ENCODE results near the gene GH1.
"Not testable (repeated sequence)": the region's sequence is repeated elsewhere in the genome, so short reads cannot be mapped to it uniquely, and the experiment has no call there.

Gene GH1

DNA sequence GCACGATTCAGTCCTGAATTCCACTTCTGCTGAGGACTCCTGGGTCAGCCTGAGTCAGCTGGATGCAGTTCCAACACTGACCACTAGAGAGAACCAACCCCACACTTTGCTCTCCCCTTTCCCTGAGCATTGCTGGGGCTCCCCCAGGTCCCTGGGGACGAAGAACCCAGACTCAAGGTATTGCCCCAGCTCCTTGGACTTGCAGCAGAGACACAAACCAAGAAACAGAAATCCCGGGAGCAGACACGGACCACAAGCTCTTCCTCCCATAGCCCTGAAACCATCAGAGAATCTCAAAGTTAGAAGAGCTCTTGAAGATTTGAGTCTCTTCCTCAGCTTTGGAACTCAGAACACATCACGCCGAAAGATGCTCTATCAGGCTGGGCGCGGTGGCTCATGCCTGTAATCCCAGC, 678 bp upstream of the GH1 start:
- DNase-seq (ENCODE audit: low spot score), result peak; percentile 79
- TF ChIP-seq, protein P1, sequence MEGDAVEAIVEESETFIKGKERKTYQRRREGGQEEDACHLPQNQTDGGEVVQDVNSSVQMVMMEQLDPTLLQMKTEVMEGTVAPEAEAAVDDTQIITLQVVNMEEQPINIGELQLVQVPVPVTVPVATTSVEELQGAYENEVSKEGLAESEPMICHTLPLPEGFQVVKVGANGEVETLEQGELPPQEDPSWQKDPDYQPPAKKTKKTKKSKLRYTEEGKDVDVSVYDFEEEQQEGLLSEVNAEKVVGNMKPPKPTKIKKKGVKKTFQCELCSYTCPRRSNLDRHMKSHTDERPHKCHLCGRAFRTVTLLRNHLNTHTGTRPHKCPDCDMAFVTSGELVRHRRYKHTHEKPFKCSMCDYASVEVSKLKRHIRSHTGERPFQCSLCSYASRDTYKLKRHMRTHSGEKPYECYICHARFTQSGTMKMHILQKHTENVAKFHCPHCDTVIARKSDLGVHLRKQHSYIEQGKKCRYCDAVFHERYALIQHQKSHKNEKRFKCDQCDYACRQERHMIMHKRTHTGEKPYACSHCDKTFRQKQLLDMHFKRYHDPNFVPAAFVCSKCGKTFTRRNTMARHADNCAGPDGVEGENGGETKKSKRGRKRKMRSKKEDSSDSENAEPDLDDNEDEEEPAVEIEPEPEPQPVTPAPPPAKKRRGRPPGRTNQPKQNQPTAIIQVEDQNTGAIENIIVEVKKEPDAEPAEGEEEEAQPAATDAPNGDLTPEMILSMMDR (IDR thresholded peaks at IDR 0.05; ENCODE audit: extremely low read depth, missing control alignments), result peak; percentile 92

DNA sequence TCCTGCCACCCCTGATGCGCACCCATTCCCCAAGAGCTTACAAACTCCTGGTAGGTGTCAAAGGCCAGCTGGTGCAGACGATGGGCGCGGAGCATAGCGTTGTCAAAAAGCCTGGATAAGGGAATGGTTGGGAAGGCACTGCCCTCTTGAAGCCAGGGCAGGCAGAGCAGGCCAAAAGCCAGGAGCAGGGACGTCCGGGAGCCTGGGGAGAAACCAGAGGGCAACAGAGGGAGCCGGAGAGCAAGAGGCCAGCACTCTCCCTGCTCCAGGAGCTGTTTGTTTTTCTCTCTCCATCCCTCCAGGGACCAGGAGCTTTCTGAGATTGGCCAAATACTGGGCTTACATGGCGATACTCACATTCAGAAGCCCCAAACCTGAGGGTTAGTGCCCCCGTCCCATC, 334 bp downstream of the GH1 start:
- no peak for DNase-seq (ENCODE audit: low spot score)
- TF ChIP-seq, protein P1 (IDR thresholded peaks at IDR 0.05; ENCODE audit: extremely low read depth, missing control alignments), result no peak

DNA sequence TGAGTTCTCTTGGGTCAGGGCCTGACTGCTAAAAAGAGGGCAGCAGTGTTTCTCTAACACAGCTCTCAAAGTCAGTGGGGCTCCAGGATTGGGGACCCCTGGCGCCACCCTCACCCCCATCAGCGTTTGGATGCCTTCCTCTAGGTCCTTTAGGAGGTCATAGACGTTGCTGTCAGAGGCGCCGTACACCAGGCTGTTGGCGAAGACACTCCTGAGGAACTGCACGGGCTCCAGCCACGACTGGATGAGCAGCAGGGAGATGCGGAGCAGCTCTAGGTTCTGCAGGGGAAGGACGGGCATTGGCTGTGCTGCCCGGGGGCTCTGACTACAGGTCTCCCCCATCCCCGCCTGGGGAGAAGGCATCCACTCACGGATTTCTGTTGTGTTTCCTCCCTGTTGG, 993 bp downstream of the GH1 start:
- TF ChIP-seq, protein P1 (IDR thresholded peaks at IDR 0.05; ENCODE audit: extremely low read depth, missing control alignments), result no peak
- DNase-seq (ENCODE audit: low spot score), result no peak

DNA sequence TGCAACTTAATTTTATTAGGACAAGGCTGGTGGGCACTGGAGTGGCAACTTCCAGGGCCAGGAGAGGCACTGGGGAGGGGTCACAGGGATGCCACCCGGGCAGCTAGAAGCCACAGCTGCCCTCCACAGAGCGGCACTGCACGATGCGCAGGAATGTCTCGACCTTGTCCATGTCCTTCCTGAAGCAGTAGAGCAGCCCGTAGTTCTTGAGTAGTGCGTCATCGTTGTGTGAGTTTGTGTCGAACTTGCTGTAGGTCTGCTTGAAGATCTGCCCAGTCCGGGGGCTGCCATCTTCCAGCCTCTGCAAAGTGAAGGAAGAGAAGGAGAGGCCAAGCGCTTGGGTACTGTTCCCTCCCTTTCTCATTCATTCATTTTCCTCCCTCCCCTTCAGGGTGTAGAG, 1.4 kb downstream of the GH1 start:
- not testable (repeated sequence) for DNase-seq (ENCODE audit: low spot score)

DNA sequence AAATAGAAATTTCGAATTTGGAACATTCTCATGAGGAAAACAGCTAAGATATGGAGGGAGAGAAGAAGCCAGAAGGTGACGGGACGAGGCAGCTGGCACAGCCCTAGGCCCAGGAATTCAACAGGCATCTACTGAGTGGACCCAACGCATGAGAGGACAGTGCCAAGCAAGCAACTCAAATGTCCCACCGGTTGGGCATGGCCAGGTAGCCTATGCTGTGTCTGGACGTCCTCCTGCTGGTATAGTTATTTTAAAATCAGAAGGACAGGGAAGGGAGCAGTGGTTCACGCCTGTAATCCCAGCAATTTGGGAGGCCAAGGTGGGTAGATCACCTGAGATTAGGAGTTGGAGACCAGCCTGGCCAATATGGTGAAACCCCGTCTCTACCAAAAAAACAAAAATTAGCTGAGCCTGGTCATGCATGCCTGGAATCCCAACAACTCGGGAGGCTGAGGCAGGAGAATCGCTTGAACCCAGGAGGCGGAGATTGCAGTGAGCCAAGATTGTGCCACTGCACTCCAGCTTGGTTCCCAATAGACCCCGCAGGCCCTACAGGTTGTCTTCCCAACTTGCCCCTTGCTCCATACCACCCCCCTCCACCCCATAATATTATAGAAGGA, 2.0 kb downstream of the GH1 start:
- TF ChIP-seq, protein P1 (IDR thresholded peaks at IDR 0.05; ENCODE audit: extremely low read depth, missing control alignments), result no peak

DNA sequence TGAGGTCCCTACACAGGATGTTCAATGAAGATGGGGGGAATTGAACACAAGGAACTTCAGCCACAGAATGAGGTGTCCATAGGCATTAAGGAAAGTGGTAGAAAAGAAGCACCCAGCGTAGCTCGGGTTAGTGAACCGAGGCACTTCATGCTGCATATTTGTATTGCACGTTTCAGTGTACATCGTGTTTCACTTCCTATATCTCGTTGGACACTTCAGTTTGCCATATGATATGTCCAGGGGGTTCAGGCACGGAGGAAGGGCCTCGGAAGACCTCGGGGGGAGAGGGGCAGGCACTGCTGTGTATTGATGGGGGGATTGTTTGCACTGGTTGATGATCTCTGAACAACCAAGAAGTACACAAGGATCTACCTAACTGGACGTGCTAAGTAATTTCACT, 2.9 kb downstream of the GH1 start:
- DNase-seq (ENCODE audit: low spot score), result not testable (repeated sequence)

More for the DNA sequence above, 2.0 kb downstream of the GH1 start:
- DNase-seq (ENCODE audit: low spot score), result no peak

DNA sequence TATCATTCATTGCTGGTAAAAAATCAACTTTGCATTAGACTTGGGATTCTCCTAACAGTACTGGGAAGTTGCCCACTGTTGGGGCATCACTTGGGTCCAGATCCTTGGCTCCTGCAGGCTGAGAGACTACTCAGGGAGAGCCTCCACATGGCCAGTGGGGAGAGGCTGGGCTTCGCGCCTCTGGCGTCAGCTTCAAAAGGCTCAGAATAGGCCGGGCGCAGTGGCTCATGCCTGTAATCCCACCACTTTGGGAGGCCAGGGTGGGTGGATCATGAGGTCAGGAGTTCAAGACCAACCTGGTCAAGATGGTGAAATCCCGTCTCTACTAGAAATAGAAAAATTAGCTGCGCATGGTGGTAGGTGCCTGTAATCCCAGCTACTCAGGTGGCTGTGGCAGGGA, 4.2 kb downstream of the GH1 start:
- TF ChIP-seq, protein P1 (IDR thresholded peaks at IDR 0.05; ENCODE audit: extremely low read depth, missing control alignments), result no peak
- DNase-seq (ENCODE audit: low spot score), result no peak

DNA sequence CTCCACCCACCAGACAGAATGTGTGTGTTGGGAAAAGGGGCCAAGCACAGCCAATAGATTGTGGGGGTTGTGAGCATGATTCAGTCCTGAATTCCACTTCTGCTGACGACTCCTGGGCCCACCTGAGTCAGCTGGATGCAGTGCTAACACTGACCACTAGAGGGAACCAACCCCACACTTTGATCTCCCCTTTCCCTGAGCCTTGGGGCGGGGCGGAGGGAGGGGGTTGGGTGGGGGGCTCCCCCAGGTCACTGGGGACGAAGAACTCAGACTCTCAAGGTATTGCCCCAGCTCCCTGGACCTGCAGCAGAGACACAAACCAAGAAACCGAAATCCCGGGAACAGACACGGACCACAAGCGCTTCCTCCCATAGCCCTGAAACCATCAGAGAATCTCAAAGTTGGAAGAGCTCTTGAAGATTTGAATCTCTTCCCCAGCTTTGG, 7.0 kb downstream of the GH1 start:
- DNase-seq (ENCODE audit: low spot score), result peak; percentile 59
- TF ChIP-seq, protein P1 (IDR thresholded peaks at IDR 0.05; ENCODE audit: extremely low read depth, missing control alignments), result peak; percentile 58
